Right ventricle myocardium superior (tissue), 1 donor: ENCODE results near the gene MPZL3. TPM values are rescaled to one million over a fixed set of nuclear protein-coding genes. Genes with fewer than 3 reads are reported as not detected.
"Not testable (repeated sequence)": the region's sequence is repeated elsewhere in the genome, so short reads cannot be mapped to it uniquely, and the experiment has no call there.

Experiments
- ATAC-seq: fragments of 200-7000 bp; cut with Tn5 transposase; one replicate; pipeline ENCODE4 v1.9.1; 2020; ENCODE audit warnings: mild to moderate bottlenecking; ENCODE audit not compliant: poor library complexity
- DNase-seq: peaks from one replicate; pipeline ENCODE4 v3.0.0-alpha.2; 2020
- intact Hi-C: fragments of 100-400 bp; cut with DNase I; formaldehyde crosslinking; loops from one replicate; pipeline ENCODE4 v1.11.2; 2022
- total RNA-seq: library from RNA; stranded (reverse); fragmentation: NEBNext Ultra II Directional; extraction: Animal tissue kit (Norgen Biotek cat#: 25700); gene quantifications from one replicate; pipeline ENCODE4 v1.2.1, GENCODE V29; 2021
- donor health status: DM: no; HTN: yes; CAD: no; lungs with severe emphysema.

The MPZL3 gene
- total RNA-seq, 1 donor from 2014 or later = 1.8 TPM

- intact Hi-C loops = loop anchor here (5.0 kb wide), 1 partner anchor 85 kb away; no protein-coding TSS in a partner anchor
- ATAC-seq = no peak
- DNase-seq = no peak
Measured at GRCh38 chr11:118201966-118202365, 50.2 kb downstream of the MPZL3 start.

GRCh38 chr11:118200901-118201680, 51.1 kb downstream of the MPZL3 start:
- intact Hi-C loops = loop anchor here (5.0 kb wide), 1 partner anchor 86 kb away; no protein-coding TSS in a partner anchor
- ATAC-seq (no peak), DNase-seq (no peak)

GRCh38 chr11:118200497-118200896, 51.7 kb downstream of the MPZL3 start:
- intact Hi-C loops = loop anchor here (5.0 kb wide), 1 partner anchor 87 kb away; no protein-coding TSS in a partner anchor
- ATAC-seq (no peak), DNase-seq (no peak)

- no peak for DNase-seq
- intact Hi-C loops = loop anchor here (5.0 kb wide), 1 partner anchor 153 kb away; no protein-coding TSS in a partner anchor
- ATAC-seq = no peak
Measured at GRCh38 chr11:118199135-118199534, 53.0 kb downstream of the MPZL3 start.

- ATAC-seq (peak; percentile 66), DNase-seq (peak; percentile 90)
- intact Hi-C loops = loop anchor here (5.0 kb wide), 1 partner anchor 154 kb away; no protein-coding TSS in a partner anchor
Measured at GRCh38 chr11:118198370-118198769, 53.8 kb downstream of the MPZL3 start.

DNA sequence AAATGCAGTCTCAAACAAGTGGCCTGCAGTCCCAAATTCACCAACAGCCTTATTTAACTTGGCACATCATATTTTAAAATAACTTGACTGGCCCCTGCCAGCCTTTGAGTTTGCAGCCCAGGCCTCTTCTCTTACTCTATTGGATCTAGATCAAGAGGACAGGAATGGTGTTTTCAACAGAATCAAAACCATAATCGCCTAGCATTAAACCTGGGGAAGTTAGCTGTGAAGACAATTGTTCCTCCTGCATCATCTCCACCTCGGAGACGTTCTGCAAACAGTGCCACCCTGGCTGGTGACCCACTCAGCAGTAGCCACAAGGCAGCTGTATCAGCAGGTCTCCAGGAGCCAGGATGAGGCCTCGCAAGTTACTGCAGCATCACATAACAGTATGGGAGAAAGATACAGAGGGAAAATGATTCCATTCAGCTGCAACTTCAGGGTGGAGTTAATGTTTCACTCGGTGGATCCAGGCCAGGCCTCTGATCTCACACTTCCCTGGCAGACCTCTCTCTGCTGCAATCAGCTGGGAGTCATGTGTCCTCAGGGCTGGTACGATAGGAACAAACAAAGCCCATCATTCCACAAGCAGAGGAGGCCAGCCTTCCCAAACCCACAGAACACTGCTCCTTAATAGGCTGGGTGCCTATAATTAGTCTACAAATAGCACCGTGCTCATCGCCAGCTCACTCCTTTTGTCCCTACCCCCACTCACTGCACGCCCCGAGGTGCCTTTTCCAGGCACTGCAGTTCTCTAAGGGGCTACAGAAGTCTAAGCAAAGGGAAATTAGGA, 57.1 kb downstream of the MPZL3 start:
- peak; percentile 86 for DNase-seq
- peak; percentile 95 for ATAC-seq
- intact Hi-C loops = loop anchor here (5.0 kb wide), 1 partner anchor 157 kb away; no protein-coding TSS in a partner anchor

DNA sequence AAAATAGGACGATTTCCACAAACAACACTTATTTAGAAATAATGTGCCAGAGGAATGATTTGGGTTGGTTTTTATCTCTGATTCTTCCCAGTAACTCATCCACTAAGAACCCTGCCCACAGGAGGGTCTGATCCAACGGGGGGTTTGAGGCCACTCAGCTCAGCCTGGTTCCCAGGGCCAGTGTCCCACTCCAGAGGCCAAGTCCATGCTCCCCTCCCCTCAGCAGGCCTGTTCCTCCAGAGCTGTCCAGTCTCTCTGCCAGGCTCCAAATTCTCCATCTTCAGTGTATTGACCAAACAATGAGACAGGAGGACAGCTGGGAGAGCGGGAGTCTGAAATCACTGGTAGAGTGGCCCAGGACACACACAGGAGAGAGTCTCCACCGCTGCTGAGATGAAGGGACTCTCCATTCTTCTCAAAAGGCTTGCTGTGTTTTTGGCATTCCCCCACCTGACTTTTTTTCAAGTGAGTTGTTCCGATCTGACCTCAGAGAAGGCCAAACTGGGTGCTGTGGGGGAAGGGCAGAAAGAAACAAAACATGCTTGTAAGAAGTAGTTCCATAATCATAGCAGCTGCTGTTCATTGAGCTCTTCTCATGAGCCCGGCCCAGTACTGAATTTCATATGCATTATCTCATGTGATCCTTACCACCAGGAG, 58.1 kb downstream of the MPZL3 start:
- intact Hi-C loops = no loop called here
- peak; percentile 3 for ATAC-seq
- no peak for DNase-seq

GRCh38 chr11:118192817-118193216, 59.3 kb downstream of the MPZL3 start:
- intact Hi-C loops = not testable (repeated sequence)

DNA sequence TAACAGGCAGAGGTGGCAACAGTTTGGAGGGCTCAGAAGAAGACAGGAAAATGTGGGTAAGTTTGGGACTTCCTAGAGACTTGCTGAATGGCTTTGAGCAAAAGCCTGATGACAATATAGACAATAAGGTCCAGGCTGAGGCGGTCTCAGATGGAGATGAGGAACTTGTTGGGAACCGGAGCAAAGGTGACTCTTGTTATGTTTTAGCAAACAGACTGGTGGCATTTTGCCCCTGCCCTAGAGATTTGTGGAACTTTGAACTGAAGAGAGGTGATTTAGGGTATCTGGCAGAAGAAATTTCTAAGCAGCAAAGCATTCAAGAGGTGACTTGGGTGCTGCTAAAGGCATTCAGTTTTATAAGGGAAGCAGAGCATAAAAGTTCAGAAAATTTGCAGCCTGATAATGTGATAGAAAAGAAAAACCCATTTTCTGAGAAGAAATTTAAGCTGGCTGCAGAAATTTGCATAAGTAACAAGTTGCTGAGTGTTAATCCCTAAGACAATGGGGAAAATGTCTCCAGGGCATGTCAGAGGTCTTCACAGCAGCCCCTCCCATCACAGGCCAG, 61.1 kb downstream of the MPZL3 start:
- ATAC-seq, DNase-seq, intact Hi-C loops: not testable (repeated sequence)

More at GRCh38 chr11:118192817-118193216, 59.3 kb downstream of the MPZL3 start:
- DNase-seq, ATAC-seq: not testable (repeated sequence)

DNA sequence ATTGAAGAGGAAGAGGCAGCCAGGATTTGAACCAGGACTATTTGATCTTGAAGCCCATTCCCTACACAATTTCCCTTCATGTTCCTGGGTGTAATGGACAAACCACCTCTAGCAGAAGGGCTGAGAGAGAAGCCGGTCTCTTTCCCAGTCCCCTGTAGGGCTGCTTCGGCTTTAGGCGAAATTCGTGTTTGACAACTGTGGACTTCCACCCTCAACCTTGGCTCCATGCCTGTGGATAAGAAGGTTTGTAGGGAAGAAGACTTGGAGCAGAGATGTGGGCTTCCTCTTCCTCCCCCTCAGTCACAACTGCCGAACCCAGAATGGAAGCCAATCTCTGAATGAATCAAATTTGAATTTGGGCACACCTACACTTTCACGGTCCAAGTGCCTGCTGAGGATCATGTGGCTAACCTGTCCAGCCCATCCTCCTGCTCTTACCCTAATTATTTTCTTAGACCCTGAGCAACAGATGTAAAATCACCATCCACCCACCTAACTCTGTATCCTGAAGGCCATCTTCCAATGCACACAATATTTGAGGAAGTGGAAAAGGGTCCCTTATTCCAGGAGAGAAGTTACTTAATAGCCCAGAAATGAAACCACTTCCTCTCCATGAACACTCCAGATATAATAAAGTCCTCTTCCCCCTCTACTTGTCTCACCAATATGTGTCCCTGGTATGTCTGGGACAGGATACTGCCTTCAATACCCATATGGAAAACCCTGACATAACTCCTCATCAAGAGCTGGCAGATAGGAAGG, 65.6 kb downstream of the MPZL3 start:
- intact Hi-C loops = no loop called here
- ATAC-seq = peak; percentile 31
- no peak for DNase-seq

DNA sequence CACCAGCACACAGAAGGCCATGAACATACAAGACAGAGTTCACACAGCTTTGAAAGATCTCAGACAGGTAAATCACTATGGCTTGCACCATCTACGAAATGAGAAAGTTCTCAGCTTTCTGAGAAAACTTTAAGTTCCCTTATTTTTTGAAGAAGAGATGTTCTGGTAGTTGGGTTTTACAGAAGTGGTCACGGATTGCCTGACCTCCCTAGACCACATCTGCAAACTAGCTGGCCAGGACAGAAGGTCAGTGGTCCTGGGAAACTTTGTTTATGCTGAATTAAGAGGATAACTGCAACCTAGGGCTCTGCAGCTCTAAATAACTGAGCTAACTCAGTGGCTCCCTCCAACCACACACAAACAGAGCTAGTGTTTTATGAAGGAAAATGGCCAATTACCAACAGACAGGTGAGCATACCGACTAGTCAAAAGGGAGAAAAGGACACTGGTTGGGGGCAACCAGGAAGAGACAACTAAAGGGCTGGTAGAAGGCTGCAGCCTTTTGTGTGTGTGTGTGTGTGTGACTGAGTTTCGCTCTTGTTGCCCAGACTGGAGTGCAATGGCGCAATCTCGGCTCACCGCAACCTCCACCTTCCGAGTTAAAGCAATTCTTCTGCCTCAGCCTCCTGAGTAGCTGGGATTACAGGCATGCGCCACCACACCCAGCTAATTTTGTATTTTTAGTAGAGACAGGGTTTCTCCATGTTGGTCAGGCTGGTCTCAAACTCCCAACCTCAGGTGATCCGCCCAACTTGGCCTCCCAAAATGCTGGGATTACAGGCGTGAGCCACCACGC, 67.2 kb downstream of the MPZL3 start:
- ATAC-seq (no peak), DNase-seq (peak; percentile 55)

GRCh38 chr11:118183691-118184090, 68.5 kb downstream of the MPZL3 start:
- ATAC-seq, intact Hi-C loops, DNase-seq: not testable (repeated sequence)

More for the DNA sequence above, 67.2 kb downstream of the MPZL3 start:
- intact Hi-C loops = no loop called here

DNA sequence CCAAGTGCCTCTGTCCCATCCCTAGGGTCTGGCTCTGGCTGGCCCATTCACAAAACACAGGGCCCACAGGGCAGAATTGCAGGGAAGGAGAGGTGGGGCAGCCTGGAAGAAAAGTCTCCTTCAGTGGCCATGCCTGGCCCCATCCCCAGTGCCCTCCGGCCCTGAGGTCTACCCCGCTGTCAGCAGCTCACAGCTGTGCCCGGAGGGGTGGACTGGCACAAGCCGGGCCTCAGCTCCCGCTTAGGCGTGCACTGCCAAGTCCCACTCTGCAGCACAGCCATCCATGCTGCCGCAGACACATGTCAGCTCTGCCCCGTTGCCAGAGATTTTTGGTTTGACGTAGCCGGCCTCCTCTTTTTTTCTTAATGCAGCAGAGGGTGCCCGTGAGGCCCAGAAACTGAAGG, 71.9 kb downstream of the MPZL3 start:
- peak; percentile 91 for DNase-seq
- peak; percentile 96 for ATAC-seq
- intact Hi-C loops = no loop called here

DNA sequence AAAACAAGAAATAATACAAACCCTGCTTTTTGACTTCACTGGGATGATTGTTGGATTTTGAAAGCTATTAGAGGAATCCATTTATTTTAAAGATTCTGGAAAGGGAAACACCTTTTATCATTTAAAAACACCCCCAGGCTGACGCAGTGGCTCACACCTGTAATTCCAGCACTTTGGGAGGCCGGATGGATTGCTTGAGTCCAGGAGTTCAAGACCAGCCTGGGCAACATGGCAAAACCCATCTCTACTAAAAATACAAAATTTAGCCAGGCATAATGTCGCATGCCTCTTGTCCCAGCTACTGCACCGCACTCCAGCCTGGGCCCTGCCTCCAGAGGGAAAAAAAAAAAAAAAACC, 75.4 kb downstream of the MPZL3 start:
- intact Hi-C loops = no loop called here
- no peak for ATAC-seq
- DNase-seq = no peak
